ENCODE data around the gene SPAG5. TPM values are rescaled to one million over a fixed set of nuclear protein-coding genes. Genes with fewer than 3 reads are reported as not detected.
A peak's percentile ranks its signal among the peaks of the same experiment; 100 is the strongest.

SPAG5 gene
- total RNA-seq (10 to 100 TPM in 2 of 5 donors, 1 to 10 TPM in 3; 1.2 to 48.7 (median 9.9) TPM), polyA plus RNA-seq (10 to 100 TPM in 1 of 3 donors, 1 to 10 TPM in 2; 4.4 to 16.4 (median 6.6) TPM)
- long read RNA-seq, donor 1 = 0 reads
- long read RNA-seq, donor 2, full-length matches to known transcripts = 1 of 1 reads
- long read RNA-seq, donor 2, partial matches to known transcripts = 0 of 1 reads
- long read RNA-seq, donor 2, other reads (novel, unspliced or antisense) = 0 of 1 reads
- long read RNA-seq, donor 3 = 0 reads
- long read RNA-seq, donor 4 = 0 reads
- long read RNA-seq, donor 5, partial matches to known transcripts = 7 of 8 reads
- long read RNA-seq, donor 5, other reads (novel, unspliced or antisense) = 0 of 8 reads
- long read RNA-seq, donor 6, full-length matches to known transcripts = 1 of 7 reads
- long read RNA-seq, donor 6, partial matches to known transcripts = 6 of 7 reads
- long read RNA-seq, donor 6, other reads (novel, unspliced or antisense) = 0 of 7 reads
- long read RNA-seq, donor 7 = 0 reads
- long read RNA-seq, donor 8 = 0 reads
- long read RNA-seq, donor 9, full-length matches to known transcripts = 1 of 1 reads
- long read RNA-seq, donor 9, partial matches to known transcripts = 0 of 1 reads
- long read RNA-seq, donor 9, other reads (novel, unspliced or antisense) = 0 of 1 reads
- long read RNA-seq, donor 10 = 0 reads

GRCh38 chr17:28598799-28599310 lies at the start of gene SPAG5:
SPAG5 (minus strand) TSS chr17:28599025; CDS start chr17:28598946, 79 bp downstream.
- Histone ChIP-seq H3K27ac (peak within 1 kb of the TSS; percentile 96 to 97 (median 97)), H3K36me3 (no peaks in the 10 kb centered on the region), H3K9me3 (no peaks in the 10 kb centered on the region), H3K4me3 (peak within 1 kb of the TSS; percentile 66 to 71 (median 69)), H3K4me1 (peaks cover 0 to 28% (median 23%) of the 10 kb centered on the region in 4 donors), H3K27me3 (no peaks in the 10 kb centered on the region)
- intact Hi-C loops (cut with DNase I; ENCODE audit: low total_unique reads) = no loop called here
- peak in 2 of 4 donors; percentile 40 to 67 for TF ChIP-seq POLR2A (IDR thresholded peaks at IDR 0.05)
- TF ChIP-seq POLR2AphosphoS5 (IDR thresholded peaks at IDR 0.05) = peak; percentile 94 to 97 (median 95)
- TF ChIP-seq CTCF (IDR thresholded peaks at IDR 0.05) = no peak
- TF ChIP-seq EP300 (IDR thresholded peaks at IDR 0.05) = no peak
- DNase-seq = peak; percentile 96 to 98
- WGBS, 5 donors = 0 to 1% (median 0%) methylated on average over 29 to 44 of the region's 44 CpGs

GRCh38 chr17:28646039-28646754 lies 47.4 kb upstream of the SPAG5 start:
- peak in 1 of 2 donors; percentile 40 for DNase-seq
- Histone ChIP-seq H3K27me3 (no peaks in the 10 kb centered on the region), H3K27ac (peak overlapping the region; percentile 86 to 97 (median 94)), H3K4me3 (peak overlapping the region; percentile 5 to 99 (median 54)), H3K9me3 (no peaks in the 10 kb centered on the region), H3K4me1 (peaks cover 25 to 50% (median 49%) of the 10 kb centered on the region in 4 donors), H3K36me3 (peaks cover 32 to 57% (median 53%) of the 10 kb centered on the region in 4 donors)
- WGBS, 5 donors = 33 to 54% (median 43%) methylated on average over 12 of the region's 12 CpGs
- no peak for TF ChIP-seq POLR2AphosphoS5 (IDR thresholded peaks at IDR 0.05)
- TF ChIP-seq EP300 (IDR thresholded peaks at IDR 0.05) = no peak
- no peak for TF ChIP-seq POLR2A (IDR thresholded peaks at IDR 0.05)
- no peak for TF ChIP-seq CTCF (IDR thresholded peaks at IDR 0.05)
- intact Hi-C loops (cut with DNase I; ENCODE audit: low total_unique reads) = no loop called here

- peak overlapping the region; percentile 87 to 99 (median 90) for H3K4me3 ChIP-seq
- 17 to 35% (median 20%) methylated on average over 8 of the region's 8 CpGs for WGBS, 5 donors
- intact Hi-C loops (cut with DNase I; ENCODE audit: low total_unique reads) = no loop called here
- no peak for DNase-seq
- H3K9me3 ChIP-seq = no peaks in the 10 kb centered on the region
- peaks cover 38 to 57% (median 54%) of the 10 kb centered on the region in 4 donors for H3K36me3 ChIP-seq
- H3K27ac ChIP-seq = peak overlapping the region; percentile 93 to 97 (median 94)
- H3K27me3 ChIP-seq = no peaks in the 10 kb centered on the region
- no peak for TF ChIP-seq POLR2A (IDR thresholded peaks at IDR 0.05)
- TF ChIP-seq CTCF (IDR thresholded peaks at IDR 0.05) = peak in 1 of 7 experiments; percentile 13
- peaks cover 25 to 50% (median 49%) of the 10 kb centered on the region in 4 donors for H3K4me1 ChIP-seq
These were observed 46.7 kb upstream of the SPAG5 start for GRCh38 chr17:28645576-28645939.
